ENCODE results near the gene ACVR2B.
A peak's percentile ranks its signal among the peaks of the same experiment; 100 is the strongest.

The ACVR2B gene

DNA sequence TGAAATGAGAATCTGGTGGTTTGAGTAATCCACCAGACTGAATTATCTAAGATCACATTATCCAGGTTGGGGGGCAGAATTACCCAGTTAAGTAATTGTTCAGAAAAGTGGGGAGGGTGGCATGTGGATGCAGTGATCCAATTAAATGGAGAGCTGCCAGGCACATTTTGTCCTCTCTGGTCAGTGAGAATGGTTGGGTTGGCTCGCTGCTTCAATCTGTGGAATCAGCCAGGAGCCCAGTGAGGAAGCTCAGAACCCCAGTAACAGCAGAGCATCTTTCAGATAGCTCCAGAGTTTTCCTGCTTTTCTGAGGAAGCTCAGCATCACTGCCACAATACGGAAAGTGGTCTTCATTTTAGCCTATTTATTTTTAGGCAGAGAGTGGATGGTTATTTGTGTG lies 36.1 kb downstream of the ACVR2B start:
- DNase-seq, result no peak

- DNase-seq, result no peak
These were observed 36.8 kb downstream of the ACVR2B start for GRCh38 chr3:38490281-38491030.

DNA sequence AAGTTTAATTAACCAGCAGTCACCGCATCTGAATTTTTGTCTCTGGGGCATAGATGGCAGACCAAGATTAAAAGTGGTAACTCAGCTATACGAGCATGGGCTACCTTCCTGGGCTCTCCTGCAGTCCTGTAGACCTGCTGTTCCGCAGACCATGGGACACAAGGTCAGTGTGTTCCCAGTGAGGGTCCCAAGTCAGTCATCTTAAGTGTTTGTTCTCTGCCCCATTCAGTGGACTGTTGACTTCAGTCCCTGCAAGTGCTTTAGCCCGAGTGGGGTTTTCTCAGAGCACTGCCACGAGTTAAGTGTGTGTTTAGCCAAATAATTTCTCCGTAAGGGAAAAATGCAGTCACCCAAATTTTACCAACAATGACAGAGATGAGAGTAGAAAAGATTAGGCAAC lies 37.5 kb downstream of the ACVR2B start:
- DNase-seq, result no peak

- no peak for DNase-seq
These were observed 39.3 kb downstream of the ACVR2B start for GRCh38 chr3:38493031-38493430.

DNA sequence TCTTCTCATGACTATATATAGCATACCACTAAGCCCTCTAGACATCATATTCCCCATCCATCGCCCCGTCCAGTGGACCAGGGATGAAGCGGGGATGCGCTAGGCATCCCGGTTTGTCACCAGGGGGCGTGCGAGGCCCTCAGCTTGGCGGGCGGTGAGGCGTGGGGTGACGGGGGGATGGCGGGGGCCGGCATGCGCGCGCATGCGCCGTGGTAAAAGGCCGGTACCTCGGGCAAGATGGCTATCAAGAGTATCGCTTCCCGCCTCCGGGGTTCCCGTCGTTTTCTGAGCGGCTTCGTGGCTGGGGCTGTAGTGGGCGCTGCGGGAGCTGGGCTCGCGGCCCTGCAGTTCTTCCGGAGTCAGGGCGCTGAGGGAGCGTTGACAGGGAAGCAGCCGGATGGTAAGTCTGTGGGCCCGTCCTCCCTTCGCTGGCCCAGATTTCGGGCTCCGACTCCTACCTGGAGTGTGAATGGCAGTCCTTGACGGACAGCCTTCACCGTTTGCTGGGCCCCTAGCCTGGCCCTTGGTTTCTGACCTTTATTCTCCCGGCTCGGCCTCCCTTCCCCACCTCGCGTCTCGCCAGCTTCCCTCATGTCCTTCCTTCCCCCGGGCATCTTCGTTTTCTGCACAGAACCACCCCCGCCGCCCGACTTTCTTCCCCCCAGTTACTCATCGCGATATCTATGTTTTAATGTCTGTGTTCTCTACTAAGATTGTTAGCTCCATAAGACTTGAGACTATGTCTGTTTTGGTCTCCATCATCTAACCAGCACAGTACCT lies 42.6 kb downstream of the ACVR2B start, which contains the start of gene EXOG:
Gene EXOG (plus strand): TSS at position 210 of the 780 bp plus-strand sequence. CDS start 28 bp downstream, at position 238.
- DNase-seq, result peak; percentile 98

GRCh38 chr3:38497031-38497430 lies 43.3 kb downstream of the ACVR2B start:
- no peak for DNase-seq

DNA sequence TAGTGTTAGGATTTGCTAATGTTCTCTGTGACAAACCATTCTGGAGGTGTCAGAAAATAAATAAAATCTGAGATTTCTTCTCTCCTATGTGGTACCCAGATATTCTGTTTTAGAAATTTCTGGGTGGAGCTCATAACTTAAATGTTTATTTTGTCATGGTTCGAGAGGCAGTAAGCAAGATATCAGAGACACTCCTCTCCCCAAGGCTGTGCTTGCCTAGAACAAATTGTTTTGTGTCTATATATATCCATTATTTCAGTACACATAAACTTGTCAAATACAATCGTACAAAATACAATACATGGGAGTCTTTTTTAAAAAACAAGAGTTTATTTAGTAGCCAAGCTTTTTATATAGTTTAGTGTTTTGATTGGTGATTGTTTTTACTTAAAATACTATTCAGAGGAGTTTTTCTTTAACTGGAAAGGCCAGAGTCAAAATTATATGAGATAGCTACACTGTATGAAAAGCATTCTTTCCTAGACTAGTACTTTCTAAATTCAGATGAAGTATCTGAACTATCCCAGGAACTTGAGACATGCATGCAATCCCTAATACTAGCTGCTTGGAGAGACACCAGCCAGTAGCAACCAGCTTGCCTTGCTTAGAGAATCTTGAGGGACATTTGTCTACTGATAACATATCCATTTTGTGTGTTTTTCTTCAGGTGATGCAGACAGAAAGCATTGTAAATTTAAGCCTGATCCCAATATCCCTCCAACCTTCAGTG lies 47.2 kb downstream of the ACVR2B start:
- DNase-seq, result no peak

- DNase-seq, result no peak
These were observed 53.4 kb downstream of the ACVR2B start for GRCh38 chr3:38507120-38507519.

GRCh38 chr3:38509732-38510131 lies 56.0 kb downstream of the ACVR2B start:
- no peak for DNase-seq

- no peak for DNase-seq
These were observed 56.9 kb downstream of the ACVR2B start for GRCh38 chr3:38510631-38511030.

DNA sequence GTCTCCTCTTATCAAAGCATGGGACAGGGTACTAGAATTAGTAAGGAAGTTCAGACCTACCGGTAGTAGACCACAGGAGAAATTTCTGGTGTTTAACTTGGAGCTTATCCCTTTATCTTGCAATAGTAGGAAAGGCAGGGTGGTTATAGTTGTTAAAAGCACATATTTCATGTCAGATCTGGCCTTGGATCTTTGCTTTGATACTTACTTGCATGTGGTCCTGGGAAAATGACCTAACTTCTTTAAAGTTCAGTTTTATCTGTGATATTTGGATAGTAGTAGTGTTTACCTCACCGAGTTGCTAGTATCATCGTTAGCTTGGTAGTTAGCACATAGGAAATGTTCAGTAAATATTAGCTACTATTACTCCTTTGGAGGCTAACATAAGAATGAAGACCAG lies 57.9 kb downstream of the ACVR2B start:
- no peak for DNase-seq

- no peak for DNase-seq
These were observed 61.7 kb downstream of the ACVR2B start for GRCh38 chr3:38515367-38515766.

DNA sequence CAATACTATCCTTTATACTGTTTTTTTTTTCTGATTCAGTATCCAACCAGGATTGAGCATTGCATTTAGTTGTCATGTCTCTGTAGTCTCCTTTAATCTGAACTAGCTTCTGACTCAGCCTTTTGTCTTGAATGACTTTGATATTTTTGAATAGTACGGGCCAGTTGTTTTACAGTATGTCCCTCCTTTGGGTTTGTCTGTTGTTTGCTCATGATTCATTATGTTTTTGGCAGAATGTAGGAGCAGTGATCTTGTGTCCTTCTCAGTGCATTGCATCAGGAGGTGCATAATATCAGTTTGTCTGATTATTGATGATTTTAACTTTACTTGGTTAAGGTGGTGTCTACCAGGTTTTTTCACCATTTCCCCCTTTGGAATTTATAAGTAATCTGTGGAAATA lies 63.0 kb downstream of the ACVR2B start:
- DNase-seq, result no peak

DNA sequence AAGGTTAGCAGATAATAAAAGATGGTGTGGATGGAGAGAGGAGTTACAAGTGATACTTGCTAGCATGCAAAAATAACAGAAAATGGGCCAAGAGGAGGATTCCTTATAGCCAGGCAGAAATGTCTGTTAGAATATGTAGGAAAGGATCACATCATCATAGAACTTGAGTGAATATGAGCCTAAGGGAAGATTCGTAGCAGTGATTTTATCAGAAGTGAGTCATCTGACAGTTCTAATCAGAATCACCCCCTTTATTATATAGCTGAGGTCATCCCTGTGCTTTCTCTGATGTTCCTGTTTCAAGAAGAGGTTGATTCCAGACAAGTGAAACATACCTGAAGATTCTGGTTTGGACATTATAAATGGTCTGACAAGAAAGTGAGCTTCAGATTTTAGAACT lies 65.3 kb downstream of the ACVR2B start:
- DNase-seq, result no peak

DNA sequence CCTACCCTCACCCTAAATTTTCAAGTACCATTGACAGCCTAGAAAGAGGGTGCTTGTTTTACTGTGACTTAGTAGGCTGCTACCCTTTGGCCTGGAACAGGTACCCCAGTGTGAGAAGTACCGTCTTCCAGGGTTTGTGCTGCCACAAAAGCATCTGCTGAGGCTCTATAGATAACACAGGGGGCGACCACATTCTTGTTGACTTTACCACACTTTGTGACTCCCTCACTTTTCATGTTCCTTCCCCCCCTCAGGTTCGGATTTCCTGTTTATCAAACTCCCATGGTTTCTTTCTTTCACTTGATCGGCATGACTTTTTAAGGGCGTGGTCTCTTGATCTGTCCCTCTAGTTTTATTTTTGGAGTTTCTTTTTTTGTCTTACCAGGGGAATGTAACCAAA lies 66.0 kb downstream of the ACVR2B start:
- no peak for DNase-seq

GRCh38 chr3:38521391-38521987 lies 67.8 kb downstream of the ACVR2B start:
- peak; percentile 70 for DNase-seq

DNA sequence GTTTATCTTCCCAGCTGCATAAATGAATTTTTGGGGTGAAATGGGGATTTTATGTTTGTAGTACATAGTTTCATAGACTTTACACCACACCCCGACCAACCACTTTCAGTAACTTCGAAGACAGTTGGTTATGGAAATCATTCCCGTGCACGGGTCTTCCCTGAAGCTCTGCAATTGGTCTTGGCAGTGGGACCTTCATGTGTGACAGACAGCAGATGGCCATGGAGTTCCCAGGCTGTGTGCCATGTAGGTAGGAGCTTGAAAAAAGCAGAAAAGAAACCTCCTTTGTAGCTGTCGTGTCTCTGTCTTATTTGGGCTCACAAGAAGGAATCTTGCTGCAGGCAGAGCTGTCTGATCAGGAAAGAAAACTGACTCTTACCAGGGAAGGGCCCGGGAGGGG lies 68.3 kb downstream of the ACVR2B start:
- DNase-seq, result no peak

GRCh38 chr3:38524141-38524739 lies 70.5 kb downstream of the ACVR2B start:
- no peak for DNase-seq

GRCh38 chr3:38526792-38527191 lies 73.1 kb downstream of the ACVR2B start:
- DNase-seq, result no peak

DNA sequence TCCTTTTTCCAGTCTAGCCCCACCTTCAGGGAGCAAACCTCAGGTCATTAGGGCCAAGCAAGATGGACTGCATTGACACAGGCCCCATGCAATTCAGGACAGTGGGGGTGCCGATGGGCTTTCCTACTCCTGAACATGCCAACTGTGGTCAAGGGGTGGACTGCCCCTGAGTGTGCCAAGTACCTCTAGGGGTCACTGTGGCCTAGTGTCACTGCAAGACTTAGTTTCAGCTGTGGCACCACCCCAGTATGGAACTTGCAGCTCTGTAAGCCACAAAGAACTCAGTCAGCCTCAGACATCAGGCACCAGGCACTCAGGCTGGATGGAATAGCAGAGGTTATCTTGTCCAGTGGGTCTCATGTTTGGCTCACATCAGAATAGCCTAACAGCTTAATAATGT lies 74.8 kb downstream of the ACVR2B start:
- no peak for DNase-seq

DNA sequence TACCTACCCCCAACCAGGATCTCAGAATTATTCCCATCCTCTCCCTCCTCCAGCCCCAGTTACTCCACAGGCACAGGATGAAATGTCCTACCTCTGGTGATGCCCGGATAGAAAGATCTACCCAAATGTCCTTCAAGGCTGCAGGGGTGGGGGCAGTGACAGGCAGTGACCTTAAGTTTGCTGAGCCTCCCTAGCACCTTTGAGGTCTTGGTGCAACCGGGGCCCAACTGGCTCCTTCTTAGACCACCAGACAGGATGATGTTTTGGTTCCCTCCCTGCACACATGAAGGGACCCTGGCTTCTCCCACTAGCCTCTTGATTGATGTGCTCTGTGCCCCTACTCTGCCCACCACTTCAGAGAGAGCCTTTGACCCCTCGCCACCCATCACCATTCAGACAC lies 78.8 kb downstream of the ACVR2B start:
- DNase-seq, result no peak

GRCh38 chr3:38533285-38533976 lies 79.7 kb downstream of the ACVR2B start:
- DNase-seq, result no peak
